GM21526 (cell line): Measurements from ENCODE around the gene HIVEP3.

ENCODE experiments used
- ATAC-seq: cut with Tn5 transposase; IDR thresholded peaks from one replicate; pipeline ENCODE4 v1.9.1; 2021; ENCODE audit warnings: moderate library complexity; ENCODE audit not compliant: unreplicated experiment, low FRiP score

Gene HIVEP3

GRCh38 chr1:41515778-41516167 lies 402.9 kb downstream of the HIVEP3 start:
- ATAC-seq = no peak

- ATAC-seq = no peak
Measured at GRCh38 chr1:41515131-41515678, 403.5 kb downstream of the HIVEP3 start.

GRCh38 chr1:41514381-41514780 lies 404.3 kb downstream of the HIVEP3 start:
- no peak for ATAC-seq

DNA sequence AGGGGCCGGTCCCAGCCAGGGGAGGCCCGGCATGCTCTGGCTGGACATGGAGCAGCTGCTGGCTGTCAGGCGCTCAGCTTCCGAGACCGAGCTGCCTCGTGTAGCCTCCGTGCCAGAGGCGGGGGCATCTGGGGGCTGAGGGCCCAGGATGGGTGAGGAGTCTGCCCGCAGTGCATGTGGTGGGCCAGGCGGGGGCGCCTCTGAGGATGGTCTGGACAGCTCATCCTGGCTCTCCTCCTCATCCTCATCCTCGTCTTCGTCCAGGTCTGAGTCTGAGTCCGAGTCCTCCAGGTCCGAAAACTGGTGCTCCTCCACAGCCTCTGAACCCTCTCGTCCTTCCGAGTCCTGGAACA lies 405.4 kb downstream of the HIVEP3 start:
- no peak for ATAC-seq

GRCh38 chr1:41512701-41513382 lies 405.9 kb downstream of the HIVEP3 start:
- ATAC-seq = no peak

- ATAC-seq = no peak
Measured at GRCh38 chr1:41511239-41511540, 407.5 kb downstream of the HIVEP3 start.

GRCh38 chr1:41510531-41511238 lies 408.0 kb downstream of the HIVEP3 start:
- ATAC-seq = no peak

GRCh38 chr1:41509270-41509671 lies 409.5 kb downstream of the HIVEP3 start:
- no peak for ATAC-seq

- ATAC-seq = no peak
Measured at GRCh38 chr1:41508290-41508689, 410.4 kb downstream of the HIVEP3 start.

DNA sequence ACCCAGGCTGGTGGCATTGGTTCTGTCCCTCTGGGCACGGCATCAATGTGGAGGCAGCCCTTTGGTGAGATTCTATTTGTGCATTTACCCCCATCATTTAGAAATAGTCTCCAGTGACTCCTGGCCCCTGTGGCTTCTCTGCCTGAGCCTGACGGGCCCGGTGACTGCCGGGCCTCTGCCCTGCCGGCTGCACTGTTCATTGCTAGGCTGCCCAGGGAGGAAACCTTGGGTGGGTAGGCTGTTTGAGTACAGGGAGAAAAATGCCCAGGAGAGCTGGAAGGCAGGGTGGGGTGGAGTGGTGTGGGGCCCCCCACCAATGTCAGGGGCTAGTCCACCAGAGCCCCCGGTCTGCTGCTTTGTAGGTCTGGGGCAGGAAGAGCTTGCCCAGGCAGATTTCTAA lies 410.9 kb downstream of the HIVEP3 start:
- no peak for ATAC-seq

DNA sequence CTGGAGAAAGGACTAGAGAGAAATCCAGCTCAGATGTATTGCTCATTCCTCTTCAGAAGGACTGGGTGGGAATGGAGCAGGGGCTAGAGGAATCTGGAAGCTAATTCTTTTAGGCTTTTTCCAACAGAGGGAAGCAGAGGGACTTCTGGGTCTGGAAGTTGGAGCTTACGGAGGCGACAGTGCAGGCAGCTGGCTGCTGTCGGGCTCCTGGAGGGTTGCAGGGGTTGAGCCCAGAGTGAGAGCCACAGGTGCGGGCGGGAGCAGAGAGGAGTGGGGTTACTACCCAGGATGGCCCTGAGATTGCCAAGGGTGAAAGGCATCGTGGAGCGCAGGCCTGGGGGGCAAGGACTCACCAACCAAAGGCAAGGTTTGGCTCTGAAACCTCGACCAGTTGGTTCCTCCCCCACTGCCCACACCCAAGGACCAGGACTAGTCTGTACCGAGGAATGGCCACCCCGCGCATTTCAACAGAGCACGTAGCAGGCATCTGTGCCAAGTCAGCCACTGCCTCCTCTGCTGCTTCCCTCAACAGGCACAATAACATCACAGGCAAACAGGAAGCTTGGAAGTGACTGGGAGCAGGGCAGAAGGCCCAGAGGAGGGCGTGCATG lies 411.5 kb downstream of the HIVEP3 start:
- ATAC-seq = no peak

DNA sequence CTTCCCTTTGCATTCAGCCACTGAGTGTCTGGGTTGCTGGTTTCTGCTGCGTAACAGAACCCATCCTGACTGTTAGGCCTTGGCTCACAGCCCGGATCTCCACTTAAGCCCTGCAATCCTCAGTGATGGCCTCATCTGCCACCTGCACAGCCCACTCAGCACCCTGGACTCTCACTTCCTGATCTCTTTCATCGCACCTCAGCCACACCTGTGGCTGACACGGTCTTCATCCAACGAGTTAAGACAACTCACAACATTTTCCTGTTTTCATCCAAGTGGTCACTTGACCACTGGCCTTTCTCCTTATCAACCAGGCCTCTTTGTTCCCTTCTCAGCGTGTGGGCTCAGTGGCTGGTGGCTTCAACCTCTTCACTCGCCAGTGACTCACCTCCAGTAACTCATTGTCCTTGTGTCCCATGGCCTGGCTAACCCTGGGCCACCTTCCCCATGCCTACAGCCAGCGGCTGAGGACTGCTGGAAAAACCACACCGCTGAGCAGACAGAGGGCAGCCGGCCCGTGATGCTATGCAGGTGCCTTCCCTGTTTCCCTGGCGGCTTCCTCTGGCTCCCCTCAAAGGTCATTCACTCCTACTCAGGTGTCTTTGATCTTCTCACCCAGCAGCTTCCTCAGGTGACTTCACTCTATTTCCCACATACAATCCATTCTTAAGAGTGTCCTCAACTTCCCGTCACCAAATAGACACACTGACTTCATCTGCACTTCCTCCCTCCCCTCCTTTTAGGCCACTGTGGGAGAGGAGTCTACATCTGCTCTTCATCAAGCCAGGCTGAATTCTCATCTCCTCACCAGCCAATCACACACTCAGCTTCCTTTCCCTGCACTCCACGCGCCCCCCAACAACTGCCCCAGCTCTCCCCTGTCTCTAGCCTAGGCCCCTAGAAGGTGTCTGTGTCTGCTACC lies 414.3 kb downstream of the HIVEP3 start:
- ATAC-seq = no peak

GRCh38 chr1:41503538-41504113 lies 415.1 kb downstream of the HIVEP3 start:
- no peak for ATAC-seq

GRCh38 chr1:41502912-41503311 lies 415.8 kb downstream of the HIVEP3 start:
- ATAC-seq = no peak

- ATAC-seq = no peak
Measured at GRCh38 chr1:41501581-41501980, 417.1 kb downstream of the HIVEP3 start.

- no peak for ATAC-seq
Measured at GRCh38 chr1:41500781-41501518, 417.8 kb downstream of the HIVEP3 start.

GRCh38 chr1:41500378-41500777 lies 418.3 kb downstream of the HIVEP3 start:
- ATAC-seq = no peak

GRCh38 chr1:41499591-41499990 lies 419.1 kb downstream of the HIVEP3 start:
- no peak for ATAC-seq

GRCh38 chr1:41498804-41499203 lies 419.9 kb downstream of the HIVEP3 start:
- ATAC-seq = no peak

DNA sequence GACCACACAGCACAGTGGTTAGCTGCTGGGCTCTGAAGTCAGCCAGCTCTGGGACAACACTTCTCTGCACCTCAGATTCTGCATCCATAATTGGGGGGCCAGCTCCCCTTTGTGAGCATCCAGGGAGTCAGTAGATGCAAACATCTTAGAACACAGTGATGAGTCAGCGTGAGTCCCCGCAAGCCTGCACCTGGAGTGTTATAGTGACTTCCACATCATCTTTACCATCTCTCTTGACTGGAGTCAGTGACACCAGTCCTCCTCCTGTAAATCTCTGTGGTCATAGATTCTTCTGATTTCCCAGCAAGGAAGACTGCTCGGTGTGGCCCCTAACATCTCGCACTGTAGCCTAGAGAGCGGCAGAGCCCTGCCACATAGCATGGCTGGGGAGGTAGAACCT lies 420.3 kb downstream of the HIVEP3 start:
- ATAC-seq = no peak
